IMR-90 (cell line): Measurements from ENCODE around the gene CYB5D1.

Experiments
- CEBPB ChIP-seq: IDR thresholded peaks from 2 replicates; pipeline ENCODE4 v1.6.1; 2012; ENCODE audit warnings: low read depth, low read length, improper control_type of control experiment
- CHD1 ChIP-seq: IDR thresholded peaks from 2 replicates; pipeline ENCODE4 v1.6.1; 2012; ENCODE audit warnings: low read depth, low read length, improper control_type of control experiment
- MAFK ChIP-seq: IDR thresholded peaks from 2 replicates; pipeline ENCODE4 v1.6.1; 2012; ENCODE audit warnings: low read depth, low read length, improper control_type of control experiment
- POLR2A ChIP-seq: IDR thresholded peaks from 2 replicates; pipeline ENCODE4 v1.6.1; 2012; ENCODE audit warnings: mild to moderate bottlenecking, low read depth, low read length
- RAD21 ChIP-seq: IDR thresholded peaks from 2 replicates; pipeline ENCODE4 v1.6.1; 2012; ENCODE audit warnings: low read length, improper control_type of control experiment
- TF ChIP-seq, protein P1 (sequence below): conservative IDR thresholded peaks from 2 replicates; pipeline ENCODE4 v1.5.1; 2012; ENCODE audit warnings: mild to moderate bottlenecking, low read depth, low read length, improper control_type of control experiment

DNA sequence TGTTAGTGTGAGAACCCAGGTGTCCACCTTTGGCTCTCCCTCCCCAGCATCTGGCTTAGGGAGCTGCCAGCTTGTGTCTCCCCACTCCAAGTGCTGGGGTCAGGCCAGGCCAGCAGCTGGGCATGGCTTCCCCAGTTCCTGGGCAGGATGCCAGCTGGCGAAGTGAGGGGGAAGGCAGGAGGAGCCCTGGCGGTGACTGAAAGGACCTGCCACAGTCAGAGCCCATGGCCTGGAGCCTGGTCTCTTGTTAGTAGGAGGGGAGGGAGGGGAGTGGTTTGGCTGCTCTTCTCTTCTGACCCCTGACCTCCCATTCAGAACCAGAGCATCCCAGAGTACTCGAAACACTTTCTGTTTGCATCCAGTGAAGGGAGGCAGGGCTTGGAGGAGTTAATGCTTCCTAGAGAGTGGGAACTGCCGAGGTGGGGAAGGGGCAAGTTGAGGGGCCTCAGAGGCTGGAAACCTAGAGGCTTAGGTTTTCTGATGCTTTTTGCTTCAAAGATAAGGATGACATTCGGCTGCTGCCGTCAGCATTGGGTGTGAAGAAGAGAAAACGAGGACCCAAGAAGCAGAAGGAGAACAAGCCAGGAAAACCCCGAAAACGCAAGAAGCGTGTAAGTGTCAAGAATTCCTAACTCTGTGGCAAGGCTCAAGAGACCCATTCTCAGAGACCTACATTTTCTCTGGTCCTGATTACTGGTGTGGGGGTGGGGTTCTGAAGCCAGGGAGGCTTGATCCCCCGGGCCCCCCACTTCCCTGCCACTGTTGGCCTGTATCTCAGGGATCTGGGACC lies 31.6 kb downstream of the CYB5D1 start:
- TF ChIP-seq POLR2A (no peak), MAFK (no peak), CHD1 (no peak), CEBPB (no peak), RAD21 (peak; percentile 22; the same call in 1 of the 2 replicates)
- TF ChIP-seq, protein P1, sequence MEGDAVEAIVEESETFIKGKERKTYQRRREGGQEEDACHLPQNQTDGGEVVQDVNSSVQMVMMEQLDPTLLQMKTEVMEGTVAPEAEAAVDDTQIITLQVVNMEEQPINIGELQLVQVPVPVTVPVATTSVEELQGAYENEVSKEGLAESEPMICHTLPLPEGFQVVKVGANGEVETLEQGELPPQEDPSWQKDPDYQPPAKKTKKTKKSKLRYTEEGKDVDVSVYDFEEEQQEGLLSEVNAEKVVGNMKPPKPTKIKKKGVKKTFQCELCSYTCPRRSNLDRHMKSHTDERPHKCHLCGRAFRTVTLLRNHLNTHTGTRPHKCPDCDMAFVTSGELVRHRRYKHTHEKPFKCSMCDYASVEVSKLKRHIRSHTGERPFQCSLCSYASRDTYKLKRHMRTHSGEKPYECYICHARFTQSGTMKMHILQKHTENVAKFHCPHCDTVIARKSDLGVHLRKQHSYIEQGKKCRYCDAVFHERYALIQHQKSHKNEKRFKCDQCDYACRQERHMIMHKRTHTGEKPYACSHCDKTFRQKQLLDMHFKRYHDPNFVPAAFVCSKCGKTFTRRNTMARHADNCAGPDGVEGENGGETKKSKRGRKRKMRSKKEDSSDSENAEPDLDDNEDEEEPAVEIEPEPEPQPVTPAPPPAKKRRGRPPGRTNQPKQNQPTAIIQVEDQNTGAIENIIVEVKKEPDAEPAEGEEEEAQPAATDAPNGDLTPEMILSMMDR, result peak; percentile 47
